NOMO-1 treated with DMSO at 0.1 percent for 48 hours (cell line): ENCODE measurements around the gene AP2M1.
"Not testable (repeated sequence)": the region's sequence is repeated elsewhere in the genome, so short reads cannot be mapped to it uniquely, and the experiment has no call there.

Experiments
- DNase-seq: peaks from one replicate; lab custom pipeline; 2025; ENCODE audit not compliant: unreplicated experiment; lab: John Stamatoyannopoulos, UW

AP2M1 gene

GRCh38 chr3:184174646-184175492 lies at the start of gene AP2M1:
Gene AP2M1, plus strand, starts transcription at chr3:184174855. Its CDS starts 2,139 bp downstream, at chr3:184176994.
- peak; percentile 100 for DNase-seq

- DNase-seq: no peak
Measured at GRCh38 chr3:184126006-184126405, 48.6 kb upstream of the AP2M1 start.

- DNase-seq: no peak
Measured at GRCh38 chr3:184129012-184129411, 45.6 kb upstream of the AP2M1 start.

- no peak for DNase-seq
Measured at GRCh38 chr3:184132945-184133344, 41.7 kb upstream of the AP2M1 start.

GRCh38 chr3:184133840-184134745 lies 40.6 kb upstream of the AP2M1 start:
- peak; percentile 71 for DNase-seq

GRCh38 chr3:184134746-184135148 lies 39.9 kb upstream of the AP2M1 start:
- peak; percentile 62 for DNase-seq

- peak; percentile 98 for DNase-seq
Measured at GRCh38 chr3:184135149-184135910, 39.3 kb upstream of the AP2M1 start, which contains the start of gene EIF2B5. Gene EIF2B5, plus strand, starts transcription at chr3:184135358. Its CDS starts 28 bp downstream, at chr3:184135386.

- DNase-seq: no peak
Measured at GRCh38 chr3:184135911-184136260, 38.8 kb upstream of the AP2M1 start.

- no peak for DNase-seq
Measured at GRCh38 chr3:184140436-184140835, 34.2 kb upstream of the AP2M1 start.

GRCh38 chr3:184142199-184142598 lies 32.5 kb upstream of the AP2M1 start:
- DNase-seq: no peak

GRCh38 chr3:184143327-184143726 lies 31.3 kb upstream of the AP2M1 start:
- DNase-seq: no peak

- DNase-seq: no peak
Measured at GRCh38 chr3:184144505-184144904, 30.1 kb upstream of the AP2M1 start.

GRCh38 chr3:184145111-184145524 lies 29.5 kb upstream of the AP2M1 start:
- DNase-seq: peak; percentile 7

- DNase-seq: no peak
Measured at GRCh38 chr3:184145751-184146270, 28.8 kb upstream of the AP2M1 start.

- no peak for DNase-seq
Measured at GRCh38 chr3:184148076-184148475, 26.6 kb upstream of the AP2M1 start.

GRCh38 chr3:184149123-184149522 lies 25.5 kb upstream of the AP2M1 start:
- DNase-seq: no peak

GRCh38 chr3:184149770-184150169 lies 24.9 kb upstream of the AP2M1 start:
- not testable (repeated sequence) for DNase-seq

- peak; percentile 52 for DNase-seq
Measured at GRCh38 chr3:184154885-184155643, 19.6 kb upstream of the AP2M1 start, which contains the start of gene DVL3. Gene DVL3, plus strand, starts transcription at chr3:184155377. Its CDS starts 259 bp downstream, at chr3:184155636.

- no peak for DNase-seq
Measured at GRCh38 chr3:184155644-184156521, 18.8 kb upstream of the AP2M1 start.
